ENCODE measurements around the gene GPR37L1. TPM values are rescaled to one million over a fixed set of nuclear protein-coding genes. Genes with fewer than 3 reads are reported as not detected.

The GPR37L1 gene
- total and polyA plus RNA-seq, 2 of the 4 experiments (the other 2 are of a cell fraction) = 0.02 TPM; not detected in 1

GRCh38 chr1:202158810-202159533, 36.3 kb downstream of the GPR37L1 start:
- H3K27me3 ChIP-seq (ENCODE audit: control insufficient read depth, insufficient read depth, low read length) = peaks cover 27% of the 10 kb centered on the region; the same call in 1 of the 2 replicates
- H3K14ac ChIP-seq (replicated peaks; ENCODE audit: low read depth, low read length) = no peak overlapping the region
- no peak overlapping the region for H3K27ac ChIP-seq (ENCODE audit: insufficient read depth, low read length)
- H3K56ac ChIP-seq (ENCODE audit: extremely low read depth, insufficient read depth, low read length) = no peak overlapping the region
- dilution Hi-C loops (cut with HindIII; ENCODE audit: low sequenced_read_pairs, unreplicated experiment) = no loop called here
- no peak overlapping the region for H3K18ac ChIP-seq (ENCODE audit: low read depth, low read length)
- H3K4me1 ChIP-seq (ENCODE audit: control insufficient read depth, insufficient read depth, low read length) = no peaks in the 10 kb centered on the region
- no peaks in the 10 kb centered on the region for H3K36me3 ChIP-seq (ENCODE audit: control insufficient read depth, insufficient read depth, low read length)
- H3K4ac ChIP-seq (ENCODE audit: low read depth, low read length) = no peak overlapping the region
- no peak overlapping the region for H3K4me3 ChIP-seq (ENCODE audit: insufficient read depth, low read depth, low read length)
- no peak for TF ChIP-seq FOS (IDR thresholded peaks at IDR 0.05; ENCODE audit: low read depth, low read length)
- TF ChIP-seq CTCF (conservative IDR thresholded peaks at IDR 0.05; ENCODE audit: low read depth, low read length) = no peak
- no peak for TF ChIP-seq RCOR1 (IDR thresholded peaks at IDR 0.05; ENCODE audit: insufficient replicate concordance, low read length)
- TF ChIP-seq RAD21 (IDR thresholded peaks at IDR 0.05; ENCODE audit: low read length) = no peak
- TF ChIP-seq USF2 (IDR thresholded peaks at IDR 0.05; ENCODE audit: low read depth, low read length) = no peak
- no peak overlapping the region for H2BK5ac ChIP-seq (ENCODE audit: low read depth, low read length, poor library complexity, severe bottlenecking)
- no peak overlapping the region for H3K4me2 ChIP-seq (ENCODE audit: low read depth, low read length)
- no peak overlapping the region for H4K8ac ChIP-seq (ENCODE audit: low read depth in 2 of 2, low read length in 2 of 2)
- H2BK120ac ChIP-seq (ENCODE audit: low read depth, low read length) = no peak overlapping the region
- H3K9me1 ChIP-seq (ENCODE audit: insufficient read depth, low read length) = no peaks in the 10 kb centered on the region
- DNase-seq (no peak), ATAC-seq (ENCODE audit: low read depth) (no peak)
- WGBS, 2 experiments (ENCODE audit: extremely low coverage in 2 of 2, insufficient read length in 1 of 2) = 81% methylated on average over 6 of the region's 10 CpGs; no CpG with 5 or more reads in 1 of the 2 experiments
- CTCF ChIA-PET = no interaction called here
- no peak overlapping the region for H4K5ac ChIP-seq (ENCODE audit: low read depth, low read length)
- no peaks in the 10 kb centered on the region for H3K79me1 ChIP-seq (ENCODE audit: low read depth in 1 of 2, low read length in 2 of 2)
- no peak overlapping the region for H2AK9ac ChIP-seq (replicated peaks; ENCODE audit: low read depth, low read length, poor library complexity)
- no peaks in the 10 kb centered on the region for H3K9me3 ChIP-seq (ENCODE audit: control insufficient read depth, insufficient read depth, low read length)
- intact Hi-C loops (cut with micrococcal nuclease) = no loop called here
- POLR2A ChIA-PET (ENCODE audit: unreplicated experiment) = no interaction called here
- H3K9ac ChIP-seq (ENCODE audit: low read depth, low read length) = no peak overlapping the region
- H2AK5ac ChIP-seq (ENCODE audit: low read depth, low read length) = no peak overlapping the region
- no peak overlapping the region for H3K23ac ChIP-seq (ENCODE audit: low read depth, low read length)
- BruUV-seq (replicated peaks) = no TSS peak
- no peak overlapping the region for H2BK20ac ChIP-seq (ENCODE audit: low read depth, low read length)
- H2BK15ac ChIP-seq (ENCODE audit: low read depth, low read length) = no peak overlapping the region
- no peaks in the 10 kb centered on the region for H4K20me1 ChIP-seq (ENCODE audit: insufficient read depth, low read length)
- no peak overlapping the region for H4K91ac ChIP-seq (ENCODE audit: insufficient read depth, low read depth, low read length)
- in situ Hi-C loops (cut with MboI; ENCODE audit: low sequenced_read_pairs) = no loop called here
- no peak overlapping the region for H2AFZ ChIP-seq (replicated peaks; ENCODE audit: low read length, poor library complexity)

Measured in IMR-90 (cell line).